CD4-positive, alpha-beta T cell (primary cell): ENCODE results near the gene ADAP2. TPM values are rescaled to one million over a fixed set of nuclear protein-coding genes. Genes with fewer than 3 reads are reported as not detected.
A peak's percentile ranks its signal among the peaks of the same experiment; 100 is the strongest.
"Not testable (repeated sequence)": the region's sequence is repeated elsewhere in the genome, so short reads cannot be mapped to it uniquely, and the experiment has no call there.

Experiments used
- ATAC-seq: fragments of 200-7000 bp; cut with Tn5 transposase; one replicate; pipeline ENCODE4 v1.10.0; 2022; ENCODE audit warnings: mild to moderate bottlenecking; ENCODE audit not compliant: poor library complexity
- CTCF ChIA-PET: fragments of 350-600 bp; sonication (Branson Sonifier 250); formaldehyde crosslinking; loops from one replicate; lab custom pipeline; 2021; ENCODE audit warnings: antibody characterized with exemption, inconsistent platforms; lab: Charles Lee
- POLR2A ChIA-PET: fragments of 350-600 bp; sonication (Branson Sonifier 250); formaldehyde crosslinking; loops from one replicate; lab custom pipeline; 2021; ENCODE audit warnings: antibody characterized with exemption, inconsistent platforms; lab: Charles Lee
- DNase-seq, 14 experiments: peaks; one replicate each; pipeline ENCODE4 v3.0.0-alpha.2; 2013 to 2020; ENCODE audit warnings: mixed read lengths in 2 of 14
- H3K27ac ChIP-seq, 2 donors: one replicate each; pipeline versions ENCODE4 v1.5.1 to v1.7.0; 2013; ENCODE audit warnings: low read length in 2 of 2, low read depth in 1 of 2, mild to moderate bottlenecking in 1 of 2
- H3K27me3 ChIP-seq, 2 experiments: 1 replicate in 1 of 2; 2 replicates in 1 of 2; pipeline versions ENCODE4 v1.6.1 to v1.7.0; 2013; ENCODE audit warnings: low read length in 2 of 2, control low read depth in 1 of 2, mild to moderate bottlenecking in 1 of 2, moderate library complexity in 1 of 2; ENCODE audit not compliant: insufficient read depth in 2 of 2, control insufficient read depth in 1 of 2
- H3K36me3 ChIP-seq: one replicate; pipeline ENCODE4 v1.6.1; 2013; ENCODE audit warnings: low read length, control low read depth; ENCODE audit not compliant: insufficient read depth
- H3K4me1 ChIP-seq: one replicate; pipeline ENCODE4 v1.6.1; 2013; ENCODE audit warnings: low read length, control low read depth; ENCODE audit not compliant: insufficient read depth
- H3K4me3 ChIP-seq: one replicate; pipeline ENCODE4 v1.5.1; 2013; ENCODE audit warnings: mild to moderate bottlenecking, low read length, moderate library complexity
- H3K9me3 ChIP-seq, 2 experiments: 1 replicate in 1 of 2; 2 replicates in 1 of 2; pipeline versions ENCODE4 v1.6.1 to v1.7.0; 2013; ENCODE audit warnings: low read length in 2 of 2, mild to moderate bottlenecking in 2 of 2, control low read depth in 1 of 2, moderate library complexity in 1 of 2; ENCODE audit not compliant: control insufficient read depth in 1 of 2, insufficient read depth in 1 of 2
- H3K27ac Mint-ChIP-seq: one replicate; pipeline ENCODE4 v1.8.0; 2020; ENCODE audit warnings: mixed read lengths
- H3K27me3 Mint-ChIP-seq: one replicate; pipeline ENCODE4 v1.8.0; 2021; ENCODE audit warnings: mixed read lengths
- H3K36me3 Mint-ChIP-seq: one replicate; pipeline ENCODE4 v1.8.0; 2021; ENCODE audit warnings: low read depth, mixed read lengths
- H3K4me1 Mint-ChIP-seq: one replicate; pipeline ENCODE4 v1.8.0; 2021; ENCODE audit warnings: low read depth, mixed read lengths
- H3K4me3 Mint-ChIP-seq: one replicate; pipeline ENCODE4 v1.8.0; 2020; ENCODE audit warnings: mild to moderate bottlenecking, mixed read lengths
- H3K9me3 Mint-ChIP-seq: one replicate; pipeline ENCODE4 v1.8.0; 2020; ENCODE audit warnings: mixed read lengths
- intact Hi-C, 2 experiments: fragments of 100-400 bp; cut with DNase I in 1 of 2; cut with micrococcal nuclease in 1 of 2; formaldehyde crosslinking; loops; one replicate each; pipeline versions ENCODE4 v1.15.1 to v1.9.0; 2023 to 2025; cut with DNase I, micrococcal nuclease
- total RNA-seq, 174 experiments: library from RNA in 2 of 174; stranded (reverse) in 2 of 174; gene quantifications; one replicate each; pipeline ENCODE4 v1.2.3 and lab custom pipeline; 2021 to 2026
- TF ChIP-seq, protein P1 (sequence below): fragments of 200-600 bp; IDR thresholded peaks from one replicate; pipeline ENCODE4 v1.8.0; 2022; ENCODE audit warnings: antibody characterized with exemption, mild to moderate bottlenecking

ADAP2 gene
- total RNA-seq, 2 experiments from 2014 or later, result 1.1 to 1.8 TPM

DNA sequence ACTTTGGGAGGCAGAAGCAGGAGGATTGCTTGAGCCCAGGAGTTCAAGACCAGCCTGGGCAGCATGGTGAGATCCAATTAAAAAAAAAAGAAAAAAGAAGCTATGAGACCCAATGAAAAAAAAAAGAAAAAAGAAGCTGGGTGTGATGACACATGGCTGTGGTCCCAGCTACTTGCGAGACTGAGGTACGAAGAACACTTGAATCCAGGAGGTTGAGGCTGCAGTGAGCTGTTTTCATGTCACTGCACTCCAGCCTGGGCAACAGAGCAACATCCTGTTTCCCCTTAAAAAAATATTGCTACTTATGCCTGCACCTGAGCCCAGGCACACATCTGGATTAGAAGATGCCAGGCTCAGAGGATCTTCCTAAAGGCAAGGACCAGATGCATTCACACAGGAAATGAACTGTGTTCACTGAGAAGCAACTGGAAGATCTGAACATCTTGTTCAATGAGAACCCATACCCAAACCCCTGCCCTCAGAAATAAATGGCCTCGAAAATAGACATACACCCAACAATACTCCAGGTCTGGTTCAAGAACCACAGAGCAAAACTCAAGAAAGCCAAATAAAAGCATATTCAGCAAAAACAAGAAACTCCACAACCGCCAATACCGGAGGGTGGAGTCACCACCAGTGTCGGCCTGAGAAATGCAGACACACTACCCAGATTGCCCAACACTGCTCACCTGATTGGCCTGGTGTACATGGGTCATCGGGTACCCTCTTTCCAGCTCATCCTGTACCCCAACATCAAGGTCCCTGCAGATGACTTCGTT lies 53.5 kb downstream of the ADAP2 start:
- DNase-seq, result peak in 1 of 14 experiments; percentile 28
- Mint-ChIP-seq H3K36me3 (peaks cover 10% of the 10 kb centered on the region), H3K9me3 (no peaks in the 10 kb centered on the region), H3K27ac (no peak overlapping the region), H3K27me3 (no peaks in the 10 kb centered on the region), H3K4me1 (peaks cover 21% of the 10 kb centered on the region), H3K4me3 (no peak overlapping the region)
- Histone ChIP-seq H3K36me3 (no peaks in the 10 kb centered on the region), H3K4me3 (no peak overlapping the region), H3K27ac (no peak overlapping the region), H3K9me3 (no peaks in the 10 kb centered on the region), H3K4me1 (peaks cover 12% of the 10 kb centered on the region), H3K27me3 (no peaks in the 10 kb centered on the region)
- ChIA-PET CTCF (no interaction called here), POLR2A (no interaction called here)
- TF ChIP-seq, protein P1, sequence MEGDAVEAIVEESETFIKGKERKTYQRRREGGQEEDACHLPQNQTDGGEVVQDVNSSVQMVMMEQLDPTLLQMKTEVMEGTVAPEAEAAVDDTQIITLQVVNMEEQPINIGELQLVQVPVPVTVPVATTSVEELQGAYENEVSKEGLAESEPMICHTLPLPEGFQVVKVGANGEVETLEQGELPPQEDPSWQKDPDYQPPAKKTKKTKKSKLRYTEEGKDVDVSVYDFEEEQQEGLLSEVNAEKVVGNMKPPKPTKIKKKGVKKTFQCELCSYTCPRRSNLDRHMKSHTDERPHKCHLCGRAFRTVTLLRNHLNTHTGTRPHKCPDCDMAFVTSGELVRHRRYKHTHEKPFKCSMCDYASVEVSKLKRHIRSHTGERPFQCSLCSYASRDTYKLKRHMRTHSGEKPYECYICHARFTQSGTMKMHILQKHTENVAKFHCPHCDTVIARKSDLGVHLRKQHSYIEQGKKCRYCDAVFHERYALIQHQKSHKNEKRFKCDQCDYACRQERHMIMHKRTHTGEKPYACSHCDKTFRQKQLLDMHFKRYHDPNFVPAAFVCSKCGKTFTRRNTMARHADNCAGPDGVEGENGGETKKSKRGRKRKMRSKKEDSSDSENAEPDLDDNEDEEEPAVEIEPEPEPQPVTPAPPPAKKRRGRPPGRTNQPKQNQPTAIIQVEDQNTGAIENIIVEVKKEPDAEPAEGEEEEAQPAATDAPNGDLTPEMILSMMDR, result no peak
- no peak for ATAC-seq
- intact Hi-C loops, result no loop called here

DNA sequence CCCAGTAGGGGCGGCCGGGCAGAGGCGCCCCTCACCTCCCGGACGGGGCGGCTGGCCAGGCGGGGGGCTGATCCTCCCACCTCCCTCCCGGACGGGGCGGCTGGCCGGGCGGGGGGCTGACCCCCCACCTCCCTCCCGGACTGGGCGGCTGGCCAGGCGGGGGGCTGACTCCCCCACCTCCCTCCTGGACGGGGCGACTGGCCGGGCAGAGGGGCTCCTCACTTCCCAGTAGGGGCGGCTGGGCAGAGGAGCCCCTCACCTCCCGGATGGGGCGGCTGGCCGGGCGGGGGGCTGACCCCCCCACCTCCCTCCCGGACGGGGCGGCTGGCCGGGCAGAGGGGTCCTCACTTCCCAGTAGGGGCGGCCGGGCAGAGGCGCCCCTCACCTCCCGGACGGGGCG lies 58.2 kb downstream of the ADAP2 start:
- H3K4me3 Mint-ChIP-seq, intact Hi-C loops, POLR2A ChIA-PET, H3K9me3 Mint-ChIP-seq, H3K9me3 ChIP-seq, H3K4me3 ChIP-seq, H3K4me1 ChIP-seq, DNase-seq, CTCF ChIA-PET, H3K27me3 Mint-ChIP-seq, H3K36me3 Mint-ChIP-seq, H3K4me1 Mint-ChIP-seq, H3K36me3 ChIP-seq, H3K27me3 ChIP-seq, H3K27ac Mint-ChIP-seq, H3K27ac ChIP-seq, ATAC-seq: not testable (repeated sequence)

DNA sequence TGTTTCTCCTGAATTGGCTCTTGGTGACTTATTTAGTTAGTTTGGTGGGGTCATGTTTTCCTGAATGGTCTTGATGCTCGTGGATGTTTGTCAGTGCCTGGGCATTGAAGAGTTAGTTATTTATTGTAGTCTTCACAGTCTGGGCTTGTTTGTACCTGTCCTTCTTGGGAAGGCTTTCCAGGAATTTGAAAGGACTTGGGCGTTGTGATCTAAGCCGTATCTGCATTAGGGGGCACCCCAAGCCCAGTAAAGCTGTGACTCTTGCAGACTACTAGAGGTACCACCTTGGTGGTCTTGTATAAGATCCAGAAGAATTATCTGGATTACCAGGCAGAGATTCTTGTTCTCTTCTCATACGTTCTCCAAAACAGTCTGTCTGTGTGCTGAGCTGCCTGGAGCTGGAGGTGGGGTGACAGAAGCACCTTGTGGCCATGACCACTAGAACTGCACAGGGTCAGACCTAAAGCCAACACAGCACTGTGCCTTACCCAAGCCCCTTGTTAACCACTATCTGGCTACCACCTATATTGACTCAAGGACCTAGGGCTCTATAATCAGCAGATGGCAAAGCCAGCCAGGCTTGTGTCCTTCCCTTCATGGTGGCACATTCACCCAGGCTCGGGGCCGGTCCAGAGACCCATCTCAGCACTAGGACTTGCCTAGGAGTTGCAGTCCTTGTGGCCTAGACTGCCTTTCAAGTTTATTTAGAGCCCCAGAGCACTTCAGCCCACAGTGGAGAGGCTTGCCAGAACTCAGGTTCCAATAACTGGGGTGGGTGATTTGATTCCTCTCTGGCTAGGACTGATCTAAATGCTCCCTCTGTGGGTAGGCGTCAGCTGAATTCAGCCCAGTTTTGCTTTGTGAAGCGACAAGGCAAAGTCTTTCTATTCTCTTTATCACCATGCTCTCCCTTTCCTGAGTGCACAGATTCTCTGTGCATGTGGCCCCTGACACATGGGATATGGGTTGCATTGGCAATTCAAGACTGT lies 60.1 kb downstream of the ADAP2 start:
- Histone ChIP-seq H3K36me3 (peaks cover 5% of the 10 kb centered on the region), H3K4me1 (no peaks in the 10 kb centered on the region), H3K4me3 (no peak overlapping the region), H3K27me3 (no peaks in the 10 kb centered on the region), H3K9me3 (no peaks in the 10 kb centered on the region), H3K27ac (no peak overlapping the region)
- Mint-ChIP-seq H3K36me3 (peaks cover 11% of the 10 kb centered on the region), H3K27ac (no peak overlapping the region), H3K9me3 (no peaks in the 10 kb centered on the region), H3K27me3 (no peaks in the 10 kb centered on the region), H3K4me3 (no peak overlapping the region), H3K4me1 (no peaks in the 10 kb centered on the region)
- intact Hi-C loops, result no loop called here
- ATAC-seq (no peak), DNase-seq (no peak)
- POLR2A ChIA-PET, result no interaction called here
- TF ChIP-seq, protein P1, result no peak
- CTCF ChIA-PET, result no interaction called here
